Activated CD8-positive, alpha-beta T cell treated with anti-CD3 and anti-CD28 coated beads for 36 hours (primary cell): Measurements from ENCODE around the gene CDH16. TPM values are rescaled to one million over a fixed set of nuclear protein-coding genes. Genes with fewer than 3 reads are reported as not detected.

ENCODE experiments used
- ATAC-seq: fragments of 200-7000 bp; cut with Tn5 transposase; one replicate; pipeline ENCODE4 v1.10.0; 2021; ENCODE audit warnings: mild to moderate bottlenecking, moderate library complexity
- CTCF ChIA-PET: fragments of 350-600 bp; sonication (Branson Sonifier 250); formaldehyde crosslinking; loops from one replicate; lab custom pipeline; 2021; ENCODE audit warnings: antibody characterized with exemption; lab: Charles Lee
- POLR2A ChIA-PET: fragments of 350-600 bp; sonication (Branson Sonifier 250); formaldehyde crosslinking; loops from one replicate; lab custom pipeline; 2021; ENCODE audit warnings: antibody characterized with exemption; lab: Charles Lee
- DNase-seq: peaks from one replicate; pipeline ENCODE4 v3.0.0-alpha.2; 2020
- H3K27ac Mint-ChIP-seq: one replicate; pipeline ENCODE4 v1.8.0; 2021; ENCODE audit warnings: mild to moderate bottlenecking, mixed read lengths
- H3K27me3 Mint-ChIP-seq: one replicate; pipeline ENCODE4 v1.8.0; 2021; ENCODE audit warnings: mixed read lengths
- H3K36me3 Mint-ChIP-seq: one replicate; pipeline ENCODE4 v1.8.0; 2021; ENCODE audit warnings: low read depth, mixed read lengths
- H3K4me1 Mint-ChIP-seq: one replicate; pipeline ENCODE4 v1.8.0; 2021; ENCODE audit warnings: low read depth, mixed read lengths
- H3K4me3 Mint-ChIP-seq: one replicate; pipeline ENCODE4 v1.8.0; 2021; ENCODE audit warnings: mild to moderate bottlenecking, moderate library complexity, mixed read lengths
- H3K9me3 Mint-ChIP-seq: one replicate; pipeline ENCODE4 v1.8.0; 2021; ENCODE audit warnings: mixed read lengths
- CTCF ChIP-seq: fragments of 200-600 bp; IDR thresholded peaks from one replicate; pipeline ENCODE4 v1.8.0; 2022; ENCODE audit warnings: antibody characterized with exemption, mild to moderate bottlenecking
- intact Hi-C: fragments of 100-400 bp; cut with micrococcal nuclease; formaldehyde crosslinking; loops from one replicate; pipeline ENCODE4 v1.10.0; 2022
- total RNA-seq, 2 experiments: library from RNA; stranded (reverse); gene quantifications; one replicate each; pipeline ENCODE4 v1.2.3, GENCODE V29; 2021

CDH16 gene
- total RNA-seq, 2 experiments from 2014 or later, result not detected

GRCh38 chr16:66905633-66906539, 12.8 kb downstream of the CDH16 start:
- Mint-ChIP-seq H3K27ac (no peak overlapping the region), H3K27me3 (no peaks in the 10 kb centered on the region), H3K4me3 (no peak overlapping the region), H3K36me3 (no peaks in the 10 kb centered on the region), H3K4me1 (peaks cover 8% of the 10 kb centered on the region), H3K9me3 (no peaks in the 10 kb centered on the region)
- intact Hi-C loops, result no loop called here
- POLR2A ChIA-PET, result interaction anchor here (1.7 kb wide), 1 partner anchor 9 kb away, joined by 4 read pairs; no protein-coding TSS in a partner anchor
- DNase-seq (peak; percentile 74), ATAC-seq (peak; percentile 75)
- CTCF ChIA-PET, result interaction anchor here (1.1 to 1.4 kb wide), 3 partner anchors 9 to 75 kb away, joined by 3 to 5 read pairs (median 5); partner anchors contain the start of gene NAE1
- no peak for TF ChIP-seq CTCF

GRCh38 chr16:66904846-66905632, 13.6 kb downstream of the CDH16 start:
- Mint-ChIP-seq H3K27ac (no peak overlapping the region), H3K4me3 (no peak overlapping the region), H3K9me3 (no peaks in the 10 kb centered on the region), H3K27me3 (no peaks in the 10 kb centered on the region), H3K36me3 (no peaks in the 10 kb centered on the region), H3K4me1 (peaks cover 8% of the 10 kb centered on the region)
- ATAC-seq (no peak), DNase-seq (no peak)
- ChIA-PET POLR2A (interaction anchor here (1.0 to 1.7 kb wide), 3 partner anchors 10 to 30 kb away, joined by 3 to 5 read pairs (median 4); no protein-coding TSS in a partner anchor), CTCF (interaction anchor here (1.2 to 2.3 kb wide), 3 partner anchors 9 to 74 kb away, joined by 3 to 7 read pairs (median 5); partner anchors contain the start of gene NAE1)
- no peak for TF ChIP-seq CTCF
- intact Hi-C loops, result no loop called here

- ATAC-seq (no peak), DNase-seq (no peak)
- peaks cover 8% of the 10 kb centered on the region for H3K4me1 Mint-ChIP-seq
- H3K9me3 Mint-ChIP-seq, result no peaks in the 10 kb centered on the region
- no peaks in the 10 kb centered on the region for H3K36me3 Mint-ChIP-seq
- TF ChIP-seq CTCF, result no peak
- H3K27ac Mint-ChIP-seq, result no peak overlapping the region
- POLR2A ChIA-PET, result interaction anchor here (1.0 to 1.7 kb wide), 3 partner anchors 11 to 30 kb away, joined by 3 to 5 read pairs (median 4); no protein-coding TSS in a partner anchor
- no peaks in the 10 kb centered on the region for H3K27me3 Mint-ChIP-seq
- CTCF ChIA-PET, result interaction anchor here (1.3 to 2.3 kb wide), 2 partner anchors 9 to 21 kb away, joined by 3 to 7 read pairs; no protein-coding TSS in a partner anchor
- intact Hi-C loops, result no loop called here
- no peak overlapping the region for H3K4me3 Mint-ChIP-seq
Measured at GRCh38 chr16:66904428-66904845, 14.2 kb downstream of the CDH16 start.

- TF ChIP-seq CTCF, result no peak
- H3K27me3 Mint-ChIP-seq, result no peaks in the 10 kb centered on the region
- no peaks in the 10 kb centered on the region for H3K36me3 Mint-ChIP-seq
- no peak overlapping the region for H3K27ac Mint-ChIP-seq
- peaks cover 8% of the 10 kb centered on the region for H3K4me1 Mint-ChIP-seq
- H3K4me3 Mint-ChIP-seq, result no peak overlapping the region
- ChIA-PET CTCF (interaction anchor here (1.3 to 2.3 kb wide), 2 partner anchors 9 to 22 kb away, joined by 3 to 7 read pairs; no protein-coding TSS in a partner anchor), POLR2A (interaction anchor here (1.2 to 1.7 kb wide), 3 partner anchors 12 to 29 kb away, joined by 4 to 5 read pairs (median 4); no protein-coding TSS in a partner anchor)
- no peak for DNase-seq
- H3K9me3 Mint-ChIP-seq, result no peaks in the 10 kb centered on the region
- ATAC-seq, result no peak
- intact Hi-C loops, result no loop called here
Measured at GRCh38 chr16:66903544-66904427, 14.9 kb downstream of the CDH16 start.
